Mucosa of descending colon (tissue), 3 donors: ENCODE measurements around the gene RPN1. TPM values are rescaled to one million over a fixed set of nuclear protein-coding genes. Genes with fewer than 3 reads are reported as not detected.

ENCODE experiments used
- ATAC-seq: fragments of 200-7000 bp; cut with Tn5 transposase; one replicate; pipeline ENCODE4 v1.9.1; 2020; ENCODE audit warnings: mild to moderate bottlenecking, moderate library complexity
- DNase-seq, 3 donors: peaks; one replicate each; pipeline ENCODE4 v3.0.0-alpha.2; 2020
- H3K36me3 ChIP-seq: fragments of 200-600 bp; one replicate; pipeline ENCODE4 v1.8.0; 2021; ENCODE audit warnings: low read depth, mild to moderate bottlenecking
- H3K4me1 ChIP-seq: fragments of 200-600 bp; one replicate; pipeline ENCODE4 v1.8.0; 2021; ENCODE audit warnings: low read depth, mild to moderate bottlenecking
- H3K4me3 ChIP-seq: fragments of 200-600 bp; one replicate; pipeline ENCODE4 v1.8.0; 2021; ENCODE audit warnings: mild to moderate bottlenecking
- H3K9me3 ChIP-seq: fragments of 200-600 bp; one replicate; pipeline ENCODE4 v1.8.0; 2021; ENCODE audit warnings: mild to moderate bottlenecking
- intact Hi-C, 2 donors: fragments of 100-400 bp; cut with DNase I in 1 of 2; cut with micrococcal nuclease in 1 of 2; formaldehyde crosslinking; loops; one replicate each; pipeline versions ENCODE4 v1.11.0 to v1.11.1; 2022; cut with DNase I, micrococcal nuclease
- total RNA-seq, 3 donors: library from RNA; stranded (reverse); fragmentation: NEBNext Ultra II Directional in 2 of 3; extraction: Animal tissue kit (Norgen Biotek cat#: 25700) in 2 of 3; gene quantifications; one replicate each; pipeline versions ENCODE4 v1.2.1 to v1.2.4, GENCODE V29; 2021 to 2023
- TF ChIP-seq, protein P1 (sequence below): fragments of 200-600 bp; IDR thresholded peaks from one replicate; pipeline ENCODE4 v1.8.0; 2022; ENCODE audit warnings: antibody characterized with exemption, mild to moderate bottlenecking
- donor health status: DM: no; HTN: no; CAD: no; lungs with moderate emphysema.
- donor health status: DM: no; HTN: no; CAD: no.
- donor health status: DM: no; HTN: yes; CAD: no.

RPN1 gene
- total RNA-seq, 3 donors from 2014 or later = 130 to 219 (median 166) TPM

GRCh38 chr3:128613083-128613829 is 37.4 kb downstream of the RPN1 start:
- intact Hi-C loops = no loop called here

DNA sequence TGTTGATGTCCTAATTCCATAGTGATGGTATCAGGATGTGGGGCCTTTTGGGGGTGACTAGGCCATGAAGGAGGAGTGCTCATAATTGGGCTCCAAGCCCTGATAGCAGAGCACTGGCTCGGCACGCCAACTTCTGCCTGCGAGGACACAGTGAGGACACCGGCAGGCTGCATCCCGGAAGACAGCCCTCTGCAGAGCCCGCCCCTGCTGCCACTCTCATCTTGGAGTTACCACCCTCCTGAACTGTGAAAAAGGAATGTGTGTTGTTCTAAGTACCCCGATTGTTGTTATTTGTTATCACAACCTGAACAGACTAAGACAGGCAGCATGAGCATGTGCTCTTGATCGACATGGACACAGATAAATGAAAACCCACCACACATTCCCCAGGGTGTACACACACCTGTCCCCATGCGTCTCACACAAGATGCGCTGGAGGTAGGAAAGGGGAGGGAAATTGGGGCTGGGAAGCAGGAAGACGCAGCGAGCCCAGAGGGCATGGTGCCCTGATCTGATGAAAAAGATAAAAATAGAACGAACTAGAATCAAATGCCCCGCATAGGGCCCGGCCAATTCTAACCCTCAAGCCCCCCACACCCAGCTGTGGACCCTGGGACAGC is 40.1 kb downstream of the RPN1 start:
- Histone ChIP-seq H3K9me3 (no peaks in the 10 kb centered on the region), H3K36me3 (no peaks in the 10 kb centered on the region), H3K4me1 (peaks cover 7% of the 10 kb centered on the region), H3K4me3 (no peak overlapping the region)
- no peak for DNase-seq
- TF ChIP-seq, protein P1, sequence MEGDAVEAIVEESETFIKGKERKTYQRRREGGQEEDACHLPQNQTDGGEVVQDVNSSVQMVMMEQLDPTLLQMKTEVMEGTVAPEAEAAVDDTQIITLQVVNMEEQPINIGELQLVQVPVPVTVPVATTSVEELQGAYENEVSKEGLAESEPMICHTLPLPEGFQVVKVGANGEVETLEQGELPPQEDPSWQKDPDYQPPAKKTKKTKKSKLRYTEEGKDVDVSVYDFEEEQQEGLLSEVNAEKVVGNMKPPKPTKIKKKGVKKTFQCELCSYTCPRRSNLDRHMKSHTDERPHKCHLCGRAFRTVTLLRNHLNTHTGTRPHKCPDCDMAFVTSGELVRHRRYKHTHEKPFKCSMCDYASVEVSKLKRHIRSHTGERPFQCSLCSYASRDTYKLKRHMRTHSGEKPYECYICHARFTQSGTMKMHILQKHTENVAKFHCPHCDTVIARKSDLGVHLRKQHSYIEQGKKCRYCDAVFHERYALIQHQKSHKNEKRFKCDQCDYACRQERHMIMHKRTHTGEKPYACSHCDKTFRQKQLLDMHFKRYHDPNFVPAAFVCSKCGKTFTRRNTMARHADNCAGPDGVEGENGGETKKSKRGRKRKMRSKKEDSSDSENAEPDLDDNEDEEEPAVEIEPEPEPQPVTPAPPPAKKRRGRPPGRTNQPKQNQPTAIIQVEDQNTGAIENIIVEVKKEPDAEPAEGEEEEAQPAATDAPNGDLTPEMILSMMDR = no peak
- ATAC-seq = no peak
- intact Hi-C loops = no loop called here

More at GRCh38 chr3:128613083-128613829, 37.4 kb downstream of the RPN1 start:
- ATAC-seq (no peak), DNase-seq (no peak)
- no peak overlapping the region for H3K4me3 ChIP-seq
- TF ChIP-seq, protein P1 = no peak
- no peaks in the 10 kb centered on the region for H3K9me3 ChIP-seq
- H3K4me1 ChIP-seq = peaks cover 4% of the 10 kb centered on the region
- no peaks in the 10 kb centered on the region for H3K36me3 ChIP-seq

- intact Hi-C loops = loop anchor here (5.0 to 10.0 kb wide), 3 partner anchors 177 to 514 kb away; no protein-coding TSS in a partner anchor
- Histone ChIP-seq H3K4me3 (no peak overlapping the region), H3K4me1 (peaks cover 7% of the 10 kb centered on the region), H3K9me3 (no peaks in the 10 kb centered on the region), H3K36me3 (no peaks in the 10 kb centered on the region)
- TF ChIP-seq, protein P1 = no peak
- ATAC-seq (no peak), DNase-seq (no peak)
Observed at GRCh38 chr3:128609294-128609693, 41.3 kb downstream of the RPN1 start.

DNA sequence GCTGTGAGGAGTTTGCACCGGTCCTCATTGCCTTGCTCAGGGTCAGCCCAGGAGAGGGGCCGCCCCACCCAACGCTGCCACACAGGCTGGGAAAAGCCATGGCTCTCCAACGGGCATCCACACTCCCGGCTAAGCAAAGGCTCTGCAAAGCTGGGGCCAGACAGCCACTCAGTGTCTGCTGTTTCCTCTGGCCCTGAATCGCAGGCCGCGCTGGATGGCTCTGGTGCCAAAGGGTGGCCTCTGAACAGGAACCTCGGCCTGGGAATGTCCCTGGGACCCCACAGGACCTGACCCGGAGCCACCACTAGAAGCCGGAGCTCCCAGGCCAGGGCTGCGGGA is 42.9 kb downstream of the RPN1 start:
- TF ChIP-seq, protein P1 = no peak
- intact Hi-C loops = loop anchor here (5.0 to 10.0 kb wide), 3 partner anchors 175 to 513 kb away; no protein-coding TSS in a partner anchor
- Histone ChIP-seq H3K9me3 (no peaks in the 10 kb centered on the region), H3K4me1 (peaks cover 7% of the 10 kb centered on the region), H3K4me3 (no peak overlapping the region), H3K36me3 (no peaks in the 10 kb centered on the region)
- ATAC-seq = peak; percentile 37
- no peak for DNase-seq

- Histone ChIP-seq H3K9me3 (no peaks in the 10 kb centered on the region), H3K36me3 (no peaks in the 10 kb centered on the region), H3K4me3 (no peak overlapping the region), H3K4me1 (peaks cover 7% of the 10 kb centered on the region)
- TF ChIP-seq, protein P1 = no peak
- intact Hi-C loops = loop anchor here (5.0 to 10.0 kb wide), 3 partner anchors 174 to 511 kb away; no protein-coding TSS in a partner anchor
- DNase-seq (no peak), ATAC-seq (no peak)
Observed at GRCh38 chr3:128606094-128606493, 44.5 kb downstream of the RPN1 start.
